BJ (cell line): ENCODE data around the gene ATXN1. TPM values are rescaled to one million over a fixed set of nuclear protein-coding genes. Genes with fewer than 3 reads are reported as not detected.
"Not testable (repeated sequence)": the region's sequence is repeated elsewhere in the genome, so short reads cannot be mapped to it uniquely, and the experiment has no call there.

Experiments used
- CTCF ChIA-PET: fragments of 350-600 bp; formaldehyde crosslinking; extraction: SDS; loops from one replicate; lab custom pipeline; 2021; ENCODE audit warnings: antibody characterized with exemption, inconsistent platforms; lab: Yijun Ruan, JAX
- POLR2A ChIA-PET: fragments of 300-600 bp; sonication (Branson Sonifier 250); formaldehyde crosslinking; extraction: SDS; loops from one replicate; lab custom pipeline; 2021; ENCODE audit warnings: antibody characterized with exemption; lab: Charles Lee
- DNase-seq: peaks from one replicate; pipeline ENCODE4 v3.0.0-alpha.2; 2011; ENCODE audit warnings: low read depth
- H3K27me3 ChIP-seq: 2 replicates; pipeline ENCODE4 v1.6.0; 2011; ENCODE audit warnings: low read length; ENCODE audit not compliant: control insufficient read depth, insufficient read depth
- H3K36me3 ChIP-seq: 2 replicates; pipeline ENCODE4 v1.5.1; 2011; ENCODE audit warnings: low read length; ENCODE audit not compliant: control insufficient read depth, insufficient read depth
- H3K4me3 ChIP-seq: 2 replicates; pipeline ENCODE4 v1.5.1; 2011; ENCODE audit warnings: low read depth, mild to moderate bottlenecking, control low read depth, low read length
- CTCF ChIP-seq: IDR thresholded peaks from 2 replicates; pipeline ENCODE4 v1.5.1; 2011; ENCODE audit warnings: low read depth, mild to moderate bottlenecking, control low read depth, inconsistent platforms, low read length, moderate library complexity; ENCODE audit not compliant: insufficient read depth
- polyA plus RNA-seq: library from polyadenylated mRNA; depleted of rRNA; stranded (reverse); fragments of >200 nt; gene quantifications from 2 replicates; pipeline ENCODE4 v1.2.3, GENCODE V29; 2011

ATXN1 gene
- polyA plus RNA-seq, 1 experiment = 60.2 TPM

DNA sequence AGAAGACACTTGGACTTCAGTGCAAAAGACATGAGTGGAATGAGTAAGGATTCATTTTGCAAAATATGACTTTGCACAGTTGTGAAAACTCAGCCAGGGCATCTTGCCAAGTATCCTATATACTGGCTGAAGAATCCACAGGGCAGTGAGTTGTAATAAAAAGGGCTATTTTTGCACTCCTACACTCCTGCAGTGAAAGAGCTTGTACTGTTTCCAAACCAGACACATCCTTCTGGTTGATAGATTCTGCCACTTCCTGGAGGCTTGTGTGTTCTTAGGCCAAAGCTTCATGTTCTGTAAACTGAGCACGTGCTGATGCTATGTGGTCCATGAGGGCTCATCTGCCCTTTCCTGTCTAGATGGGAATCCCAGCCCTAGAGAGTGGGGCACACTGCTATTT is 488.0 kb downstream of the ATXN1 start:
- no peak for TF ChIP-seq CTCF
- H3K27me3 ChIP-seq = no peaks in the 10 kb centered on the region
- CTCF ChIA-PET = interaction anchor here (7.2 kb wide), 1 partner anchor 14 kb away, joined by 61 read pairs; no protein-coding TSS in a partner anchor

GRCh38 chr6:16272201-16272600 is 489.1 kb downstream of the ATXN1 start:
- Histone ChIP-seq H3K4me3 (no peak overlapping the region), H3K36me3 (no peaks in the 10 kb centered on the region), H3K27me3 (no peaks in the 10 kb centered on the region)
- CTCF ChIA-PET = interaction anchor here (0.6 to 7.2 kb wide), 3 partner anchors 14 to 138 kb away, joined by 3 to 61 read pairs (median 14); no protein-coding TSS in a partner anchor
- POLR2A ChIA-PET = no interaction called here
- no peak for DNase-seq
- no peak for TF ChIP-seq CTCF

More for the DNA sequence above, 488.0 kb downstream of the ATXN1 start:
- POLR2A ChIA-PET = no interaction called here
- H3K4me3 ChIP-seq = no peak overlapping the region
- DNase-seq = no peak
- no peaks in the 10 kb centered on the region for H3K36me3 ChIP-seq

GRCh38 chr6:16271428-16271827 is 489.8 kb downstream of the ATXN1 start:
- H3K4me3 ChIP-seq = no peak overlapping the region
- H3K27me3 ChIP-seq = no peaks in the 10 kb centered on the region
- POLR2A ChIA-PET = no interaction called here
- no peak for DNase-seq
- no peak for TF ChIP-seq CTCF
- H3K36me3 ChIP-seq = no peaks in the 10 kb centered on the region
- CTCF ChIA-PET = interaction anchor here (3.5 kb wide), 1 partner anchor 15 kb away, joined by 14 read pairs; no protein-coding TSS in a partner anchor

DNA sequence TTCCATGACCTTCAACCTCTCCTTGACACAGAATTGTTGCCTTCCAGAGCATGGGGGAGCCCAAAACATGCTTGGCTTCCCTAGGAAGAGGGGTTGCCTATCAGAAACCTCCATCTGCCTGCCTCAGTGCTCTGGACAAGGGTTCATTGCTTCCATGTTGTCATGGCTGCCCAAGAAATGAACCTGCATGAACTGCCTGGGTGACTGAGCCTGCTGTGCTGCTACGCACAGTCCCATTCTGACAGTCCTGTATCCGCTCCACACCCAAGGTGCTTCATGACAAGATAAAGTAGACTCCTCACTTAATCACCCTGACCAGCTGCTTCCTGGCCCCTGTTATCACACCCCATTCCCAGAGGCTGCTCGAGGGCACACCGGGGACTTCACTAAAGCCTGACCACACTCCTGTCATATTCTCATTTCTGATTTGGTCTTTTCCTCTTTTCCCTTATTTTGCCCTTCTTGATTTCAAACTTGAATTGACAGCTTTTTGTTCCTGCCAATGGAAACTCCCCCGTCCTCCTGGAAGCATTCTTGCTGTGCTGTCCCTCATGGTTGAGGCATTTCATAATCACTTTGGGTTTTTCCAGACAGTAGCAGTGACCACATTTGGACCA is 491.0 kb downstream of the ATXN1 start:
- Histone ChIP-seq H3K36me3 (no peaks in the 10 kb centered on the region), H3K27me3 (no peaks in the 10 kb centered on the region), H3K4me3 (no peak overlapping the region)
- no peak for DNase-seq
- ChIA-PET CTCF (interaction anchor here (1.0 to 3.5 kb wide), 2 partner anchors 16 to 65 kb away, joined by 3 to 14 read pairs; no protein-coding TSS in a partner anchor), POLR2A (no interaction called here)
- no peak for TF ChIP-seq CTCF

- CTCF ChIA-PET = interaction anchor here (3.5 kb wide), 1 partner anchor 17 kb away, joined by 14 read pairs; no protein-coding TSS in a partner anchor
- POLR2A ChIA-PET, H3K36me3 ChIP-seq: not testable (repeated sequence)
Observed at GRCh38 chr6:16269442-16270070, 491.7 kb downstream of the ATXN1 start.

More at GRCh38 chr6:16269442-16270070, 491.7 kb downstream of the ATXN1 start:
- not testable (repeated sequence) for H3K4me3 ChIP-seq, DNase-seq, H3K27me3 ChIP-seq
